ENCODE results near the gene GPRC5D.

DNA sequence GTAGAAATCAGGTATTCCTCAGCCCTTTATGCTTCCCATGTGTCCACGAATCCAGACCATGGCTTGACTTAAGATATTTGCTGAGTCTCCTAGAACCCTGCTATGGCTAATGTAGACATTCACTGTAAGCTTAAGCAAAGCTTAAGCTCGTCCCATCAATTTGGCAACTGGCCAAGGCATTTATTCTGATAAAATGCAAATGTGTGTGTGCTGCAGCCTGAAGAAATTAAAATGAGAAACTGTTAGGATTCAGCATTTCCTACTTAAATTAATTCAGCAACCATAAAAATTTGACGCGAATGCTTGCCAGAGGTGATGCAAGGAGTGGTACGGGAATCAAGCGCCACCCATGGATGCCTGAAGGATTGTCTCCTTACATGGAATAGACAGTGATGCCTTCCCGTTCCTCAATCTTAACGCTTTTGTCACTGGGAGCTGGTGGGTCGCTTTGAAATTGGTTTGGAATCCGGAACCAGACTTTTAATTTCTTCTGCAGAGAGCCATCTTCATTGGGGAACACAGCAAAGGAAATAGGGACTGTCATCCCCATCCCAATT, 34.9 kb upstream of the GPRC5D start:
- TF ChIP-seq, protein P1, sequence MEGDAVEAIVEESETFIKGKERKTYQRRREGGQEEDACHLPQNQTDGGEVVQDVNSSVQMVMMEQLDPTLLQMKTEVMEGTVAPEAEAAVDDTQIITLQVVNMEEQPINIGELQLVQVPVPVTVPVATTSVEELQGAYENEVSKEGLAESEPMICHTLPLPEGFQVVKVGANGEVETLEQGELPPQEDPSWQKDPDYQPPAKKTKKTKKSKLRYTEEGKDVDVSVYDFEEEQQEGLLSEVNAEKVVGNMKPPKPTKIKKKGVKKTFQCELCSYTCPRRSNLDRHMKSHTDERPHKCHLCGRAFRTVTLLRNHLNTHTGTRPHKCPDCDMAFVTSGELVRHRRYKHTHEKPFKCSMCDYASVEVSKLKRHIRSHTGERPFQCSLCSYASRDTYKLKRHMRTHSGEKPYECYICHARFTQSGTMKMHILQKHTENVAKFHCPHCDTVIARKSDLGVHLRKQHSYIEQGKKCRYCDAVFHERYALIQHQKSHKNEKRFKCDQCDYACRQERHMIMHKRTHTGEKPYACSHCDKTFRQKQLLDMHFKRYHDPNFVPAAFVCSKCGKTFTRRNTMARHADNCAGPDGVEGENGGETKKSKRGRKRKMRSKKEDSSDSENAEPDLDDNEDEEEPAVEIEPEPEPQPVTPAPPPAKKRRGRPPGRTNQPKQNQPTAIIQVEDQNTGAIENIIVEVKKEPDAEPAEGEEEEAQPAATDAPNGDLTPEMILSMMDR (IDR thresholded peaks at IDR 0.05): no peak
- TF ChIP-seq POLR2A (IDR thresholded peaks at IDR 0.05) (no peak), EP300 (IDR thresholded peaks at IDR 0.05) (no peak), POLR2AphosphoS5 (IDR thresholded peaks at IDR 0.05) (no peak)
